GM21619 (cell line): ENCODE results near the gene NXN.
A peak's percentile ranks its signal among the peaks of the same experiment; 100 is the strongest.
"Not testable (repeated sequence)": the region's sequence is repeated elsewhere in the genome, so short reads cannot be mapped to it uniquely, and the experiment has no call there.

Source experiments
- ATAC-seq: cut with Tn5 transposase; IDR thresholded peaks from one replicate; pipeline ENCODE4 v1.9.1; 2021; ENCODE audit not compliant: unreplicated experiment

Gene NXN

DNA sequence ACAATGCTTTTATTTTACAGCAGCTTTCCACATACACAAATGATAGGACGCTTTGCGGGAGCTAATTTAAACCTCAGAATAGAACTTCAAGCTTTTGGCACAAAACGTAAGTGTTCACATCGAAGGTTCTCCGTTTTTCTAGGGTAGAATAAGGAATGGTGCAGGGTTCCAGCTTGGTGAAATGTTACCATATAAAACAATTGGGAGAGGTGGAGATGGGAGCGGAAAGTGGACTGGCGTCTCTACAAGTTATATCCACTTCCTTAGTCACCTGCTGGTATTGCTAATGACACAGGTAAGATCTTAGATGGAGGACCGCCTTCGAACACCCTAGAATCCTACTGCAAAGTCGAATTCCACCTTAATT is 1.7 kb upstream of the NXN start:
- ATAC-seq = no peak

DNA sequence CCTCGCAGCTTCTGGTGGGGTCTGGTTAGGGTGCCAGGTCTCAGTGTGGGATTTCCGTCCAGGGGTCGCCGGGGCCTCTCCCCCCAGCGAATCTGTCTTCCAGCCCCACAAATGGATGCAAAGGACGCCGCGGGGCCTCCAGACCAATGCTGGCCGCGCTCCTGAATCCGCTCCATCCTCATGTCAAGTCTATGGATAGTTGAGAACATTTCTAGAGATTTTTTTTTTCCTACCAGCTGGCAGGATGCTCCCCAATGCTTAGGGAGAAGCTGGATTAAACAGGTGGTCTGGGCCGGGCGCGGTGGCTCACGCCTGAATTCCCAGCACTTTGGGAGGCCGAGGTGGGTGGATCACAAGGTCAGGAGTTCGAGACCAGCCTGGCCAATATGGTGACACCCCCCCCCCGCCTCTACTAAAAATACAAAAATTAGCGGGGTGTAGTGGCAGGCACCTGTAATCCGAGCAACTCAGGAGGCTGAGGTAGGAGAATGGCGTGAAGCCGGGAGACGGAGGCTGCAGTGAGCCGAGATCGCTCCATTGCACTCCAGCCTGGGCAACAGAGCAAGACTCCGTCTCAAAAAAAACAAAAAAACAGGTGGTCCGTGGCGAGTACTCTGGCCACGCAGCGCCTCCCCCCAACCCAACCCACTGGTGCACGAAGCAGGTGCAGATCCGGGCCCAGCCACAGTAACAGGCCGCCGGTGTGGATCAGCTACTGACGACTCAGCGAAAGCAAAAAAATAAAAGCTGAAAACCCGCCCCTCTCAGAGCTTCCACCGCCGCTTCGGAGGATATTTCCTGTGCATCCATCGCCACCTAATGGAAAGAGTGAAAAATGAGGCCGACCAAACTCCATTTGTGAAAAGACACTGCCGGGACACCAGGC is 1.1 kb upstream of the NXN start:
- ATAC-seq = peak; percentile 48

DNA sequence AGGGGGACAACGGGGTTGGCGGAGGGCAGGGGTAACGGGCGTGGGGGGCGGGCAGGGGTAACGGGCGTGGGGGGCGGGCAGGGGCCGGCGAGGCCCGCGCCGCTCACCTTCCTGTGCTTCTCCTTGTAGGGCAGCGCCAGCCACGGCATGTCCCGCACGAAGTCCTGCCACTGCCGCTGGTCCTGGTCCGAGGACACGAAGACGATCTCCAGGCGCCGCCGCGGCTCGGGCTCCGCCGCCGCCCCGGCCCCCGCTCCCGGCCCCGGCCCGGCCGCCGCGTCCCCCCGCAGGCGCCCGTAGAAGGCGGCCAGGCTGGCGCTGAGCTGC is 401 bp downstream of the NXN start:
- no peak for ATAC-seq

DNA sequence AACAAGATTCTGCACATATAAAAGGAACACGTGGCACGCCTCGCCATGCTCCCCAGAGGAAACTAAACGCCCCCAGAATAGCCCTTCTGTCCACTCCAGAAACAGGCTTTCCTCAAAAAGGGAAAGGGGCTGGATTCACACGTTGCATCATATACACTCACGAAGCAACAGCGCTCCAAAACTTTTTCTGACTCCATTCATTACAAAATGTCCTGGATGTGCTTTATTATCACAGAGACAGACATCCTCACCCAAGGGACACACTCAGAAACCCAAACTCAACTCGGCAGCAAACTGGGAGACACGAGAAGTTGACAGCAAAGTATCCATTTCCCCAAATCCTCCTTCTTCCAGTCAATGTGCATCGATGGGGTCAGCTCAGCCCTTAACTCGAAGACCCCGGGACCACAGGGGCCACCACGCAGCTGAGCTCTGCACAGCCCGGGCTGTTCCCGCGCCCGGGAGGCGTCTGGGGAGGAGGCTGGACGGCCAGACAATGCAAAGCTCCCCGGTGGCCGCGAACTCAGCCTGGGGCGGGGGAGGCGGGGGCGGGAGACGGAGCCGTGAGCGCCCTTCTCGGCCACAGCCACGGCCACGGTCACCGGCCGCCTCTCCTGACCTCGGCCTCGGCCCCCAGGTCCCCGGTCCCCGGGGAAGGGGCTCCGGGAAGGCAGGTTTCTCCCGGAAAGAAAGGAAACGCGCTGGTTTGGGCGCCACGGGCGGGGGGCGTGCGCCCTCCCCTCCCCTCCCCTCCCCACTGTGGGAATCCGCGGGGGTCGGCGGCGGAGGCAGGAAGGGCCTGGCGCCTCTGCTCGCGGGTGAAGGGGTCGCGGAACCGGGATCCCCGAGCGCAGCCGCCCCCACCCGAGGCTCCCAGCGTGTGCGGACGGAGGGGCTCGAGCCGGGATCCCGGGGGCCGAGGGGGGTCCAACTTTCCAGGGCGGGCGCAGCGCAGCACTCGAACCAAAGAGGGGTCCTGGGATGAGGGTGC is 1.2 kb downstream of the NXN start:
- ATAC-seq = no peak

DNA sequence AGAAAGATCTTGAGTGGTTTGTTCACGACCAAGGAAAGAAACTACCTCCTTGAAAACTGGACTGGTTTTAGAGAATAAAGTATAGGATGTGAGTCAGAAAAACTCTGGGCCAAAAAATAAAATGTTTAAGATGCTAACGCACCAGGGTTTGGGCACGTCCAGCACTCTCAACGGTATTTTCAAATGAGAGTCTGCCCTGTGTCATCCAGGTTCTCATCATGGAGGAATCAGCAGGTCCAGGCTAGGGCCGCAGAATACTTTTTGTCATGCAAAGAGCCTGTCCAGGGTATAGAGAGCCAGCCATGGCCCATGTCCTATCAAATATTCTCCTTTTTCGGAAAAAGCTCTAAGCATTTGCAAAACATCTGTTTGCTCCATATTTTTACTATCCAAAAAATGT is 2.4 kb downstream of the NXN start:
- ATAC-seq = no peak

DNA sequence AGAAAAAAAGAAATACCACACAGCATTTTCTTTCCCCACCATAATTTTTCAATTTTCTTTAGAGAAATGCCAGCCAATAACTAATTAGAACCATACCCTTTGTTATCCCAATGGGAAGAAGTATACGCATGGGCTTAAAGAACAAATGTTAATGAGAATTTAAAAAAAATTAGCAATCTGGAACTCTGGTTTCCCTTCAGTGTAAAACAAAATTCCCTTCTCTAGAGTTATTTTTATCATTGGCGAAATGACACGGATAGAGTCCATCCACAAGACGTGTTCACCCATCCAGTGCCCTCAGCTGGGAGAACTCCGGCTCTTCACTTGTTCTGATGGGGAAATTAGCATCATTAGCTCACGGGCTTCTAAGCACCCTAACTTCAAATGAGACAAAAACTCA is 3.3 kb downstream of the NXN start:
- ATAC-seq = no peak

DNA sequence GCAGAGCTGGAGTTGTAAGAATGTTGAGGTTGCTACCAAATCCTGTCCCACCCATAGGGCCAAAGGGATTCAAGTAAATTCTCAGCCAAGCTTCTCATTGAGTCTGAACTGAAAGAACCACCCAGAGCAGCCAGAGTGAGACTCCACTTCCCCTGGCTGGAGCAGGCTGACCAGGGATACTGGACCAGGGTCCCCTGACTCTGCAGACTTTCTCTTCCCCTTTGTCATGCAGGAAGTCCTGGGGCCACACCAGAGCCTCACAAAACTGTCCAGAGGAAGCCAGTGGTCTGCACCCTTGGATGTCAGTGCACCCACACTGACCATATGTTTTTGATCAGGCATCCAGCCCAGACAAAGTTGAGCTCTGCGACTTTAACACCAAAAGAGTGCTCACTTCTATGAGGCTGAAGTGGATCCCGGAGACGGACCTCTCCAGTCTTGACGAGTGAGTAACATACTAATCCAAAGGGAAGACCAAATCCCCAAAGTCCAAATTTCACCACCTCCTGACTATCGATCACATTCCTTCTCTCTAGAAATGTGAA is 4.1 kb downstream of the NXN start:
- ATAC-seq = no peak

DNA sequence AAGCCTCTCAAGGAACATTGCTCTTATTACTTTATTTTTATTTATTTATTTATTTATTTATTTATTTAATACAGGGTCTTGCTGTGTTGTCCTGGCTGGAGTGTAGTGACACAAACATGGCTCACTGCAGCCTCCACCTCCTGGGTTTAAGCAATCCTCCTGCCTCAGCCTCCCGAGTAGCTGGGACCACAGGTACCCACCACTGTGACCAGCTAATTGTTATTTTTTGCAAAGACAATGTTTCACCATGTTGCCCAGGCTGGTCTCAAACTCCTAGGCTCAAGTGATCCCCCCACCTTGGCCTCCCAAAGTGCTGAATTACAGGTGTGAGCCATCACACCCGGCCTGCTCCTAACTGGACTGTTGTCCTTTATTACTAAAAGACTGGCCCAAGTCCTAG is 4.8 kb downstream of the NXN start:
- ATAC-seq = not testable (repeated sequence)

DNA sequence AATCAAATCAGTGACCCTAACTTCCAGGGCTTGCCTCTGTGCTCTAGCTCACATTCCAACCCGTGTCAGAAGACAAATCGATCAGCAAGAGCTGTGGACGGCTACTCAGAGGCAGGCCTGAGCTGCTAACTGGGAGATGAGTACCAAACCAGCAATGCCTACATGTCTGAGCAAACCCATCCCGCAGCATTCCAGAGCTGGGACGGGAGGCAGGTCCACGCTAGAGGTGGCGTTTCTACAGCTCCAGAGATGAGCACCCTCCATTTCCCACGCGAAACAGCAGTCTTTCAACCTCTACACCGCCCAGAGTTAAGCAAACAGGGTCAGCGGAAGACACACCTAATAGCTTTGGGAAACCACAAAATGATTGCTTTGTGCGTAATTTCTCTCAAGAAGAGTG is 6.5 kb downstream of the NXN start:
- ATAC-seq = no peak

DNA sequence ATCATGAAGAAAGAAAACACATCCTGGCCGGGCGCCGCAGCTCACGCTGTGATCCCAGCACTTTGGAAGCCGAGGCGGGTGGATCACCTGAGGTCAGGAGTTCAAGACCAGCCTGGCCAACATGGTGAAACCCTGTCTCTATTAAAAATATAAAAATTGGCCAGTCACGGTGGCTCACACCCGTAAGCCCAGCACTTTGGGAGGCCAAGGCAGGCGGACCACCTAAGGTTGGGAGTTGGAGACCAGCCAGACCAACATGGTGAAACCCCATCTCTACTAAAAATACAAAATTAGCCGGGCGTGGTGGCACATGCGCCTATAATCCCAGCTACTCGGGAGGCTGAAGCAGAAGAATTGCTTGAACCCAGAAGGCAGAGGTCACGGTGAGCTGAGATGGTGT is 7.7 kb downstream of the NXN start:
- ATAC-seq = not testable (repeated sequence)

DNA sequence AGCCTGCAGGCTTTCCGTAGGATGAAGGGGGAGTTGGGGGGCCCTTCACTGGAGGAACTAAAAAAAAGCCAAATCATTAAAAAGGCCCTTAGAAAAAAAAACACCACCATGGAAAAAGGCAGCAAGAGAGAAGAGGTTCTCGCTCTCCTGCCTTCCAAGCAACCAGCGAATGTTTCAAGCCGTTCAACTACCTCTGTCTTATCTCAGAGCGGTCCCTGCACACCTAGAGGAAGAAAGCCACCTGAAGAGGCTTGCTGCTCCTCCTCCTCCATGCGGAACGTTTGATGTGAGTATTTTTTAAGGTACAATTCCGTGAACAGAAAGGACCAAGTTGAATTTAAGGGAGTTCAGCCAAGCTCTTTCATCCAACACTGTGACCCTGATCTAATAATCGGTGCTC is 9.2 kb downstream of the NXN start:
- no peak for ATAC-seq

DNA sequence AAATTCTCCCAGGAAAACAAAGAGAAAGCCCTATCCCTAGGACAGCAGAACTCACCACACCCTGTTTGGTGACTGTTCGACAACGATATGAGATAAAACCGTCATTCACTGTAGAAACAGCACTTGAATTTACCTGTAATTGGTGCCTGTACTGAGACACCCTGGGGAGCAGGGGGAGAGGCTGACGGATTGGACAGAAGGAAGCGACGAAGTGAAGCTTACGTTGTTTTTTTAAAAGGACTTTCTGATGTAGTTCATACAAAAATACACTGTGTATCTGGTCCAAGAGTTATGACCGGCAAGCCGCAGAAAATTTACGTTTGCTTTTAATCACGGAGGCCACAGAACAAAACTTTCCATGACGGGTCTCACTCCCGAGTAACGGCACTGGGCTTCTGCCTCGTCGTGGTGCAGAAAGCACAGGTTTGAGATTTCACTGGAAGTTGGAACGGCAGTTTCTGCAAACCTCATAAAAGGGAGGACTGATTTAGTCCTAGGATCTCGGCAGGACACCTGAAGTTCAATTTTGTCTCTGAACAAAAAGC is 9.7 kb downstream of the NXN start:
- no peak for ATAC-seq

DNA sequence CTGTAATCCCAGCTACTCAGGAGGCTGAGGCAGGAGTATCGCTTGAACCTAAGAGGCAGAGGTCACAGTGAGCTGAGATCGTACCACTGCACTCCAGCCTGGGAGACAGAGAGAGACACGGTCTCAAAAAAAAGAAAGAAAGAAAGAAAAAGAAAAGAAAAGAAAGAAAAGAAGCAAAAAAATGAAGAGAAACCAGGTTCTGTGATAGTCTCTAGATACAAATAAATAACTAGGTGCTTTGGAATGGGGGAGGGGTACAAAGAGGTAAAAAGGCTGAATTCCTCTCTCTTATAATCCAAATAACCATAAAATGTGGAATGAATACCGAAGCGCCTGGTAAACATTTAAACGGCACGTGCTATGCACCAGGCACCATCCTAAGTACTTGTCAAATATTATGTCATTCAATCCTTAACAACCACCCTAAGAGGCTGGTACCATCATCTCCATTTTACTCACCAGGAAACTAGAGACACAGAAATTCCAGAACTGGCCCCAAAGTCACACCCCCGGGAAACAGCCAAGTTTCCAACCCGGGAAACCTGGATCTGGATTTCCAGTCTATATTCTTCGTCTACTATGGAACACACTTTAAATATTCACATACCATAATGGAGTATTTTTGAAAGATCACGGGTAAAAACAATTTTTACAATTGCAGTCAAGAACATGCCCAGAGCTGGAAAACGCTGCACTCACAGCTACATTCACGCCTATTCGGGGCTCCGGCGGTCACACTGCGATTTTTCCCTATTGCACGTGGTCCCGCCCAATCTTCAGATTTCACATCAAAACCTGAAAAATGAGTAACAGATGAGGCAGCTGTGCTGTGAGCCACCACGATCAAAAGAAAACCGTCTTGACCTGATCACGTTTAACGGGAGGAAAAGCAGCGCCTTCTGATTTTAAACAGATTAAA is 10.5 kb downstream of the NXN start:
- ATAC-seq = no peak

DNA sequence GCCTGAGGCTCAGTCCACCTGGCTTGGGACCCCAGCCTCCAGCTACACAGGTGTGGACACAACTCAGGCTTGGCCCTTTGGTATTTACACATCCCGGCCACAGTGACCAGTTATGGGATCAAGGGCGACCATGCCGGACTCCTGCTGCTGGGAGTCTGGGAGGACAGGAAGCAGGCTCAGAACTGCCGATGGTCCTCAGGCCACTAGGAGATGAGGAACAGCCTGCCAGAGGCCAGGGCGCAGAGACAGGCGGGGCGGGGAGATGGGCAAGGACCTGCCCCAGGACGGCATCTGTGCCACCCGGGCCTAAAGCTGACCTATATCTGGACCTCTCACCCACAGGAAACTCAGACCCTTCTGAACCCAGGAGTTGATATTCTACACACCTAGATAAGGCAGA is 12.5 kb downstream of the NXN start:
- no peak for ATAC-seq

DNA sequence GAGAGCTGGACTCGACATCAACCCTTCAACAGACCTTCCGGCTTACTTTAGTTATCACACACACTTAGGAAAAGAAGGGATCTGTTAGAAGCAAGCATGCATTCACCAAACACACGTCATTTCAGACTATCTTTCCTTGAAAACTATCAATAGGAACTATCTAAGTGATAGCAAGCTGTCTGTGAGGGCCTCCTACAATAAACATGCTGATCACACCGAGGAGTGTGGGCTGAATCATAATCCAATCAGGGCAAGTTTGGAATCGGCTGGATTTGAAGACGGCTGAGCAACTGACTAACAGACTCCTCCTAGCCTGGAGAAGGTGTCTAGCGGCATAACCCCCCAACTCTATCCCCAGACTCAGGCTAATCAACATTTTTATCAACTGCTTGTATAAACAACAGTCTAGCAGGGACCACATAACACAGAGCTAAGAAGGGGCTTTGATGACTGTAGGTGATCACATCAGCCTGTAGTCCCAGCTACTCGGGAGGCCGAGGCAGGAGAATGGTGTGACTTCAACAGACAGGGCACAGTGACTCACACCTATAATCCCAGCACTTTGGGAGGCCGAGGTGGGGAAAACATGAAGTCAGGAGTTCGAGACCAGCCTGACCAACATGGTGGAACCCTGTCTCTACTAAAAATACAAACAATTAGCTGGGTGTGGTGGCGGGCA is 14.1 kb downstream of the NXN start:
- no peak for ATAC-seq

DNA sequence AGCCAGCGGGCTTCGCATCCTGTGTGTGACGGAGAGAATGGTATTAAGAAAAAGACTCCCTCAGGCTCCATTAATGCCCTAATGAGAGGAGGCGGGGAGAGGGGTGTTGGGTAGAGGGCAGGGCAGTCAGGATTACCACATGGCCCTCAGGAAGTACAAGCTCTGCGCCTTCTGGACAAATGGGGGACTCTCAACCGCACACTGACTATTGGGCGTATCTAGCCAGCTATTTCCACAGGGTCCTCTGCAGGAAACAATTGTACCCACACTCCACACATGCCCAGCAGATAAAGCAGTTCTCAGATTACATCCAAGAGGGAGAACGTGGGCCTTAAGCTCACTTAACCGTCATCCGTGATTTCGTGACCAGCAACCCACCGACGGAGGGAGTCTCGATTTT is 14.7 kb downstream of the NXN start:
- ATAC-seq = no peak

DNA sequence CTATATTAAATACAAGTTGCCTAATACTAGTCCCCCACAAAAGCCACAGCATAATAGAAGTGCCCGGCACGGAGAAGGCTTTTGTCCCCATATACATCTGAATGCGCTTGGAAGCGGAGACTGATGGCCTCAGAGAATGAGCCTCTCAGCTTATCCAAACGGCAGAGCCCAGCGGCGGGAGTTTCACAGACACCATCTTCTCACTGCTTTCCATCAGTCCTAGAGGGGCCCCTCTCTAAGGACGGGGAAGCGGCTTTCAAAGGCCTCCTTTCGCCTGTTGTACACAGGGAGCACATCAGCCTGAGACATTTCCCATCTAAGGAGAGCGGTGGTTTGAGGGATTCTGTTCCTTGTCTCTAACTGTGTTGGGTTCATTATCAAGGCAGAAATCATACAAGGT is 16.9 kb downstream of the NXN start:
- no peak for ATAC-seq

DNA sequence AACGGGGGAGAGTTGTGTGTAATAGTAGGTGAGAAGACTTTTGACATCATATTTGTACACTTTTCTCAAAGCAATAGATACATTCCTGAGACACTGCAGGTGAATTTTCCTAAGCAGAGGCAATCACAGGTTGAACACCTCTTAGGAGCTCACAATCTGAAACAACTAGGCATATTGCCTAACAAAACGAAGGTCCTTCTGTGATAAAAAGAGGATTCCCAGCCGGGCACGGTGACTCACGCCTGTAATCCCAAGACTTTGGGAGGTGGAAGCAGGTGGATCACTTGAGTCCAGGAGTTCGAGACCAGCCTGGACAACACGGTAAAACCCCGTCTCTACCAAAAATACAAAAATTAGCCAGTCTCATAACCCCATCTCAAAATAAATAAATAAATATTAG is 17.4 kb downstream of the NXN start:
- ATAC-seq = no peak

DNA sequence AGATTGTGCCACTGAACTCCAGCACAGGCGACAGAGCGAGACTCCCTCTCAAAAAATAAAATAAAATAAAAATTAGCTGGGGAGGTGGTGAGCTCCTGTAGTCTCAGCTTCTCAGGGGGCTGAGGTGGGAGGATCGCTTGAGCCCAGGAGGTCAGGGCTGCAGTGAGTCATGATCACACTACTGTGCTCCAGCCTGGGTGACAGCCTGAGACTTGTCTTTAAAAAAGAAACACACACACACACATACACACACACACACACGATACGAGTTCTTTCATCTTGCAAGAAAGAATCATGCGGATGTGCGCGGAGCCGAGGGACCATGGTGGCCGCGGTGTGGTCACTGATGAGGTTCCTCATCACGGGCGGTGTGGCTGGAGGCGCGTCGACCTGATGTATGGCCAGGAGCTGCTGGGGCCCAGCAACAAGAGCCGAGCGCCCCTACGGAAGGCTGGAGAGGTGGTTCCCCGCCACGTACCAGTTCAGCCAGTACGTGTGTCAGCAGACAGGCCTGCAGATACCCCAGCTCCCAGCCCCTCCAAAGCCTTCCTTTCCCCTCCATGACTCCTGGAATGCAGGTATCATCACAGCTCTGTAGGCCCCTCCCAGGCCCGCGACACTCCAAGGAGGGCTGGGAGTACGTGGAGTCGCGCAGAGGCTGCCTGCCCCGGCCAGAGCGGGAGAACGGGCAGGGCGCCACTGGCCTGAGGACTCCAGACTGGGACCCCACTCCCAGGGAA is 20.7 kb downstream of the NXN start:
- no peak for ATAC-seq
